Astrocyte of the spinal cord (primary cell): ENCODE measurements around the gene CFAP46.

Experiments
- DNase-seq: peaks from one replicate; pipeline ENCODE4 v3.0.0; 2011; ENCODE audit warnings: low read depth, low spot score
- H3K4me3 ChIP-seq: 2 replicates; pipeline ENCODE4 v1.5.1; 2011; ENCODE audit warnings: low read depth, mild to moderate bottlenecking, low read length, moderate library complexity
- in situ Hi-C: cut with HindIII; loops from 2 replicates; pipeline ENCODE4 v1.10.0; 2017; ENCODE audit warnings: low sequenced_read_pairs
- TF ChIP-seq, protein P1 (sequence below): IDR thresholded peaks from 2 replicates; pipeline ENCODE4 v1.5.1; 2012; ENCODE audit warnings: low read depth, mild to moderate bottlenecking, low read length, inconsistent platforms

The CFAP46 gene

DNA sequence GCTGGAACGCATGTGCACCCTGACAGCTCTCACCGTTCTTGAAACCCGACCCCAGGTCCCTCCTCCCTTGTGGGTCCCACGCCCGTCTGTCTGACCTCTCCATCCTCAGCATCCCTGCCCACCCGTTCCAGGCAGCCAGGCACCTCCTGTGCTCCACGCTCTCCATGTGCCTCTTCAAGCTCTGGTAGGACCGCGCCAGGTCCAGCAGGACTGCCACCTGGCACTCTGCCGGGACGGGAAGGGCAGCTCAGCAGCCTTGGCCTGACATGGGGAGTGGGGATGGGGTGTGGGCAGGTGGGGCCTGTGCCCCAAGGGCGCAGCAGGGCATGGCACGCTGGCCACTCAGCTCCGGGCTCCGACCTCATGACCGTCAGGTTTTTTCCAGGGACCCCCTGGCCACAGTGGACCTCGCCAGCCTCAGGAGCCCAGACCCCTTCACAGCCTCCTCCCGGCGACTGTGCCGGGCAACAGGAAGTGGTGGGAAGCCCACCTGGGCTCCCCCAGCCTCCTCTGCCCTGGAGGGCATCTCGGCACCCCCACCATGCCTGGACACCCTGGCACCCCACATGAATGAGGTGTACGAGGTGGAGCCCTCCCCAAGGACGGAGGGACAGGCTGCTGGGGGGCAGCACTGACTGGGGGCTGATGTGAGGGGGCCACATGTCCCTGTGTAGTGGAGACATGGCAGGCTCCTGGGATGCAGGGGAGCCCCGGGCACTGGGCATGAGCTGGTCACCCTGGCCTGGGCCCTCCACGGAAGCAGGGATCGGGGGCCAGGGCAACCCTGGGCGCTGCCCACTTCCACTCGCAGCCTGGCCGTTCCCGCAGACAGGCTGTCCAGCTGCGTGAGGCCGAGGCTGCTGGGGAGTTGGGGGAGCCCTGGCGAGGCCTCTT, 131.3 kb downstream of the CFAP46 start:
- TF ChIP-seq, protein P1, sequence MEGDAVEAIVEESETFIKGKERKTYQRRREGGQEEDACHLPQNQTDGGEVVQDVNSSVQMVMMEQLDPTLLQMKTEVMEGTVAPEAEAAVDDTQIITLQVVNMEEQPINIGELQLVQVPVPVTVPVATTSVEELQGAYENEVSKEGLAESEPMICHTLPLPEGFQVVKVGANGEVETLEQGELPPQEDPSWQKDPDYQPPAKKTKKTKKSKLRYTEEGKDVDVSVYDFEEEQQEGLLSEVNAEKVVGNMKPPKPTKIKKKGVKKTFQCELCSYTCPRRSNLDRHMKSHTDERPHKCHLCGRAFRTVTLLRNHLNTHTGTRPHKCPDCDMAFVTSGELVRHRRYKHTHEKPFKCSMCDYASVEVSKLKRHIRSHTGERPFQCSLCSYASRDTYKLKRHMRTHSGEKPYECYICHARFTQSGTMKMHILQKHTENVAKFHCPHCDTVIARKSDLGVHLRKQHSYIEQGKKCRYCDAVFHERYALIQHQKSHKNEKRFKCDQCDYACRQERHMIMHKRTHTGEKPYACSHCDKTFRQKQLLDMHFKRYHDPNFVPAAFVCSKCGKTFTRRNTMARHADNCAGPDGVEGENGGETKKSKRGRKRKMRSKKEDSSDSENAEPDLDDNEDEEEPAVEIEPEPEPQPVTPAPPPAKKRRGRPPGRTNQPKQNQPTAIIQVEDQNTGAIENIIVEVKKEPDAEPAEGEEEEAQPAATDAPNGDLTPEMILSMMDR: no peak
- in situ Hi-C loops: no loop called here

DNA sequence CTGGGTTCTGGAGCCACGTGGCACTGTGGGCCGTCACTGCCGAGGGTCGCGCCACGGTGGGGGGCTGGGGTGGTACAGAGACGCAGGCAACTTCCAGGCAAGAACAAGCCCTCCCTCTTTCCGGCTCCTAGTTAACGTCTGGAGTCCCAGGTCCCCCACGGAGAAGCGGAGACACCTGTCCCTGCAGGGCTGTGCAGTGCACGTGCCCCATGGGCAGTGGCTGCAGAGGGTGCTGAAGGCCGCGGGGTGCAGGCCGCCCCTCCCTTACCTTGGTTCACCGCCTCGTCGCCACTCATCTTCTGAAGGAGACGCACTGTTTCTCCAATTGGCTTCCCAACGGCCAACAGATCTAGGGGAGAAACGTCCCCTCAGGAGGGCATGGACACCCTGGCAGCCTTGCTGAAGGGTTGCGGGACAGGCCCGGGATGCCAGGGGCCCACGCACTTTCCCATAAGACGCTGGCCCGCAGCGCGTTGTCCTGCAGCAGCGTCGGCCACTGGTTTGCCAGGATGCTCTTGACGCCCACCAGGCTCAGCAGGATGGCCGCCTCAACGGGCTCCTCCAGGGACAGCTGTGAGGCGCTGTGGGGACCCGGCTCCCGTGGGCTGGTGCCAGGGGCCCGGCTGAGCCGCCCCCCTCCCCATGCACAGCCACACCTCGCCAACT, 132.1 kb downstream of the CFAP46 start:
- in situ Hi-C loops: no loop called here
- TF ChIP-seq, protein P1: no peak
- no peak overlapping the region for H3K4me3 ChIP-seq
- DNase-seq: no peak

More for the DNA sequence above, 131.3 kb downstream of the CFAP46 start:
- no peak for DNase-seq
- H3K4me3 ChIP-seq: no peak overlapping the region

DNA sequence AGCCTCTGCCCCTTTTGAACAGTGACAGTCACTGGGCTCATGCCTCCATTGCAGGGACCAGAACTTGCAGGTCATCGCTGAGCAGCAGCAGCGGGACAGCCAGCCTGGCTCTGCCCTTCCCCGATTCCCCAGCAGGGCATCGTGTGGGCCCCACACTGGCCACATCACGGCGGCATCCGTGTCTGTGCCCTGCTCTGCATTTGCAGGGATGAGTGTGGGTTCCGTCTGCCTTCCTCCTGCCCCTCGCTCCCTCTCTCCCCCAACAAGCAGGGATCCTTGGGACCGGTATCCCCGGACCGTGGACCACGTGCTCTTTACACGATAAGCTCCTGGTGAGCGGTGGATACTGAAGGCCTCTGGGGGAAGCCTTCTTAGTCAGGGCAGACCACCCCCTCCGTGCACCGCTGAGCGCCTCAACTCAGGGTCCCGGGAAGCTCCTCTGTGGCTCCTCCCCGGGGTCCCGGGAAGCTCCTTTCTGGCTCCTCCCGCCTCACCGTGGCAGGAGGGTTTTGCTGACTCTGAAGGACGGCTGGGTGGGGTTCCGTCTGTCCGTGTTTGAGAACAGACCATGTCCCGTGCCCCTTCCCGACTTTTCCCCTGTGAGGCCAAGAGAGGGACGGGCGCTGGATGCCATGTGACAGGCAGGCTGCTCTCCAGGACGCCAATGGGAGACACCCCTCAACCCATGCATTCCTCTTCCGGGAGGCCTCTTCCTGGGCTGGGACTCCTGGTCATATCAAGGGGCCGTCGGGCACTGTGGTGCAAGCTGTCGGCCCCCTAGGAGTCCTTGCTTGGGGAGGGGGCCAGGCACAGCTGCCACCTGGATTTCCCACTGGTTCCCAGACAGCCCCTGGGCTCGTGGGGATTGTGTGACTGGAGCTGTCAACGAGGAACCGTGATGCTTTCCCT, 132.9 kb downstream of the CFAP46 start:
- TF ChIP-seq, protein P1: no peak
- H3K4me3 ChIP-seq: no peak overlapping the region
- no peak for DNase-seq
- in situ Hi-C loops: no loop called here

DNA sequence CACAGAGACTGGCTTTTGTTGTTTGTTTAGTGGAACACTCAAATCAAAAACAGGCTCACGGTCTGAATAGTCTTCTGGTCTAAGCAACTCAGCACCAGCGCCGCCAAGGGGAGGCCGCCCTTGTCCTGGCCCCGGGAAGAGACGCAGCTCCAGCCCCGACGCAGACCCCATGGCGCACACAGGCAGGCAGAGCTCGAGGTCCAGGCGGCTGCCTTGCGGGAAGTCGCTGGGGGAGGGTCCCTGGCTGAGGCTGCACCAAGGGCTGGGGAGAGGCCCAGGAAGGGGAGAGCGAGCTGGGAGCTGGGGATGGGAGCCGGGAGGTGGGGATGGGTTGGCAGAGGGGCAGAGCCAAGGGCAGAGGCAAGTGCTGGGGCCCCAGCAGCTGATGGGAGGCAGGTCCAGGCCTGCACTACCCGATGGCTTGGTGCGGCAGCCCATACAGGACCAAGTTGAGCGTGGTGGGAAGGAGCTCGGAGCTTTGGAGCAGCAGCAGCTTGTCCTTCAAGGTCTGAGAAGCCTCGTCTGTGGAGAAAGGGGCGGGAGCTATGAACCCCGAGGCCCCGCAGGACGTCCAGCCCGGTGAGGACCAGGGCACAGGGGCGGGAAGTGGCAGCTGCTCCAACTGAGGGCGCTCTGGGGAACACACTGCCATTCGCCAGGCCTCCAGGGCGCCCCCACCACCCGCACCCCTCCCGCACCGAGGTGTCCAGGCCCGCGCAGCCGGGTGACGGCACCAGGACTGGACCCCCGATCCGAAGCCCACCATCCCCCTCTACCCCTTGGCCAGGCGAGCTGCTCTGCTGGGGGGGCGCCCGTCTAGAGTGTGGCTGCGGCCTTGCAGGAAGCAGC, 133.8 kb downstream of the CFAP46 start:
- DNase-seq: no peak
- in situ Hi-C loops: no loop called here
- TF ChIP-seq, protein P1: no peak
- no peak overlapping the region for H3K4me3 ChIP-seq

DNA sequence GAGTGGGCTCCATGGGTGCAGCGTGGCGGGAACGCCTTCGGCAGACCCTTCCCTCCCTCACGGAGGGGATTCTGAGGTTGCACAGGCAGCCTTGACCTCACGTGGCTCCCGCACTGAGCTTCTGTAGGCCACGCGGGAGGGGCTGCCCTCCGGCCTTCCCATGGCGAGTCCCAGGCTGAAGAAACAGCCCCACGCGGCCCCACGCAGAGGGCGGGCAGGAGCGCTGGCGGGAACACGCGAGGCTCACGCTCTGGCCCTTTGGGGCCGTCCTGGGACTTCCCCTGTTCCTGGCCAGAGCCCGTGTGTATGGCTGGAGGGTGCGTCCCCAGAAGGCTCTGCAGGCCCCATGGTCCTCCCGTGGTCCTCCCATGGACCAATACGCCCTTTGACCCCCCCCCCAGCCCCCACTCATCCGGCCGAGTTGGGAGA, 134.7 kb downstream of the CFAP46 start:
- no peak for DNase-seq
- in situ Hi-C loops: no loop called here
- TF ChIP-seq, protein P1: no peak
- H3K4me3 ChIP-seq: no peak overlapping the region
